ENCODE measurements around the gene SPEM3.

DNA sequence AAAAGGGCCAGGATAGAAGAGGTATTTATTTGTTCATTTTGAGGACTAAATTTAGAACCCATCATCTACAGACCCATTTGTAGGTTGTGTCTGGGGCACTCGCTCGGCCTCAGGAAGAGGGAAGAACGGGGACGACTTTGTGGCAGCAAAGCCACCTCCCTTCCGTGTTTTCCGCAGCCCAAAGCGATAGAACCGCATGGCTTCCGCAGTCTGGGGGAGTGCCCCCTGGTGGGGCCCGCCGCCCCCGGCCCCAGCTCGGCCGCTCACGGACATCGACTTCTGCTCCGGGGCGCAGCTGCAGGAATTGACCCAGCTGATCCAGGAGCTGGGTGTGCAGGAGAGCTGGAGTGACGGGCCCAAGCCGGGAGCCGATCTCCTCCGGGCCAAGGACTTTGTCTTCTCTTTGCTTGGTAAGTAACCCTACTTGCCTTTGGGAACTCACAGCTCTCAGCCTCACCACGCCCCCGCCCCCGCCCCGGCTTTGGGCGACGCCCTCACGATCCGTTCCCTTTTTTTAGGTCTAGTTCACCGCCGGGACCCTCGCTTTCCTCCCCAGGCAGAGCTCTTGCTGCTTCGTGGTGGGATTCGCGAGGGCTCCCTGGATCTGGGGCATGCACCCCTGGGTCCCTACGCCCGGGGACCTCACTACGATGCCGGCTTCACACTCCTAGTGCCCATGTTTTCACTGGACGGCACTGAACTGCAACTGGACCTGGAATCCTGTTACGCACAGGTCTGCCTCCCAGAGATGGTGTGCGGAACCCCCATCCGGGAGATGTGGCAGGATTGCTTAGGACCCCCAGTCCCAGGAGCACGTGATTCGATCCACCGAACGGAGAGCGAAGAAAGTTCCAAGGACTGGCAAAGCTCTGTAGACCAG, 7.3 kb downstream of the SPEM3 start:
- TF ChIP-seq, protein P1, sequence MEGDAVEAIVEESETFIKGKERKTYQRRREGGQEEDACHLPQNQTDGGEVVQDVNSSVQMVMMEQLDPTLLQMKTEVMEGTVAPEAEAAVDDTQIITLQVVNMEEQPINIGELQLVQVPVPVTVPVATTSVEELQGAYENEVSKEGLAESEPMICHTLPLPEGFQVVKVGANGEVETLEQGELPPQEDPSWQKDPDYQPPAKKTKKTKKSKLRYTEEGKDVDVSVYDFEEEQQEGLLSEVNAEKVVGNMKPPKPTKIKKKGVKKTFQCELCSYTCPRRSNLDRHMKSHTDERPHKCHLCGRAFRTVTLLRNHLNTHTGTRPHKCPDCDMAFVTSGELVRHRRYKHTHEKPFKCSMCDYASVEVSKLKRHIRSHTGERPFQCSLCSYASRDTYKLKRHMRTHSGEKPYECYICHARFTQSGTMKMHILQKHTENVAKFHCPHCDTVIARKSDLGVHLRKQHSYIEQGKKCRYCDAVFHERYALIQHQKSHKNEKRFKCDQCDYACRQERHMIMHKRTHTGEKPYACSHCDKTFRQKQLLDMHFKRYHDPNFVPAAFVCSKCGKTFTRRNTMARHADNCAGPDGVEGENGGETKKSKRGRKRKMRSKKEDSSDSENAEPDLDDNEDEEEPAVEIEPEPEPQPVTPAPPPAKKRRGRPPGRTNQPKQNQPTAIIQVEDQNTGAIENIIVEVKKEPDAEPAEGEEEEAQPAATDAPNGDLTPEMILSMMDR (IDR thresholded peaks at IDR 0.05 in 4 of 5, conservative IDR thresholded peaks at IDR 0.05 in 1 of 5) = no peak
- TF ChIP-seq POLR2A (IDR thresholded peaks at IDR 0.05) = peak in 1 of 2 donors; percentile 4

All from gastrocnemius medialis (tissue), 4 donors.